AG04450 (cell line): Measurements from ENCODE around the gene INO80E. TPM values are rescaled to one million over a fixed set of nuclear protein-coding genes. Genes with fewer than 3 reads are reported as not detected.

Experiments used
- CTCF ChIA-PET: fragments of 300-600, 350-600 bp; formaldehyde crosslinking; extraction: SDS; loops from one replicate; lab custom pipeline; 2022; ENCODE audit warnings: antibody characterized with exemption, inconsistent platforms; lab: Charles Lee
- POLR2A ChIA-PET: fragments of 350-600 bp; formaldehyde crosslinking; extraction: SDS; loops from one replicate; lab custom pipeline; 2021; ENCODE audit warnings: antibody characterized with exemption, inconsistent platforms; lab: Yijun Ruan, JAX
- DNase-seq: peaks from one replicate; pipeline ENCODE4 v3.0.0-alpha.2; 2011; ENCODE audit warnings: low read depth, low spot score
- H3K27ac ChIP-seq: one replicate; pipeline ENCODE4 v1.5.1; 2012; ENCODE audit warnings: low read depth, low read length, control low read depth
- H3K27me3 ChIP-seq: one replicate; pipeline ENCODE4 v1.6.0; 2012; ENCODE audit warnings: low read length; ENCODE audit not compliant: control insufficient read depth, insufficient read depth
- H3K4me3 ChIP-seq: 2 replicates; pipeline ENCODE4 v1.5.1; 2011; ENCODE audit warnings: mild to moderate bottlenecking, low read depth, low read length, control low read depth
- H3K9me3 ChIP-seq: 2 replicates; pipeline ENCODE4 v1.5.1; 2012; ENCODE audit warnings: low read length; ENCODE audit not compliant: control insufficient read depth, insufficient read depth
- CTCF ChIP-seq: IDR thresholded peaks from 2 replicates; pipeline ENCODE4 v1.5.1; 2011; ENCODE audit warnings: low read depth, low read length, control low read depth, inconsistent platforms
- polyA plus RNA-seq: library from polyadenylated mRNA; depleted of rRNA; stranded (reverse); fragments of >200 nt; gene quantifications from 2 replicates; pipeline ENCODE4 v1.2.3, GENCODE V29; 2011; rRNA removed

The INO80E gene
- polyA plus RNA-seq, 1 experiment, result 27.3 TPM

GRCh38 chr16:30052671-30053372 lies 56.8 kb downstream of the INO80E start:
- CTCF ChIA-PET, result interaction anchor here (0.6 kb wide), 1 partner anchor 204 kb away, joined by 3 read pairs; no protein-coding TSS in a partner anchor
- H3K4me3 ChIP-seq, result peak overlapping the region; percentile 81
- peak; percentile 75 for DNase-seq

DNA sequence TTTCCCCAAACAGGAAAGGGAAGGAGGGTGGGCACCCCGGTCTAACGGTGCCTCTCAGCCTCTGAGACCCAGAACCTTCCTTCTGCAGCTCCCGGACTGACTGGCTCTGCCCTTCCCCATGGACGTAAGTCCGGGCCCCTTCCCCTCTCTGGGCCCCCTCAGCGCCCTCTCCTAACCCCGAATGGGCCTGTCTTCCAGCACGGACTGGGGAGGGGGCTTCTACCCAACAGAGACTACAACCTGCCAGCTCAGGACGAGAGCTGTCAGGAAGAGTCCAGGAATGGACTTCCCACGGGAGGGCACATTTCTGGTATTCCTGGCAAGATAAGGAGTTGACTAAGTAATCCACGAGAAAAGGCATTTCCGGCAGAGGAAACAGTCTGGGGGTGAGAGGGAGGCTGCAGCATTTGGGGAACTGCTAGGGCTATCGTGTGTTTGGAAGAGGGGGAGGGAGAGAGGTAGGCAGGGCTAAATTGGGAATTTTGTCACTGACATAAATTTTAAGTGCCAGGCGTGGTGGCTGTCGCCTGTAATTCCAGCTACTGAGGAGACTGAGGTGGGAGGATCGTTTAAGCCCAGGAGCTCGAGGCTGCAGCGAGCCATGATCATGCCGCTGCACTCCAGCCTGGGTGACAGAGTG lies 57.5 kb downstream of the INO80E start:
- ChIA-PET CTCF (interaction anchor here (0.6 kb wide), 1 partner anchor 205 kb away, joined by 3 read pairs; no protein-coding TSS in a partner anchor), POLR2A (interaction anchor here (0.7 to 2.2 kb wide), 2 partner anchors 12 to 22 kb away, joined by 3 to 25 read pairs; partner anchors contain the start of gene ALDOA)
- no peak for DNase-seq
- Histone ChIP-seq H3K27me3 (no peaks in the 10 kb centered on the region), H3K9me3 (no peaks in the 10 kb centered on the region; the same call in 1 of the 2 replicates), H3K4me3 (peak overlapping the region; percentile 81), H3K27ac (peak overlapping the region; percentile 39)
- TF ChIP-seq CTCF, result no peak

More at GRCh38 chr16:30052671-30053372, 56.8 kb downstream of the INO80E start:
- POLR2A ChIA-PET, result interaction anchor here (0.5 to 2.2 kb wide), 4 partner anchors 13 to 87 kb away, joined by 3 to 25 read pairs (median 6); partner anchors contain the start of gene ALDOA
- H3K27me3 ChIP-seq, result no peaks in the 10 kb centered on the region
- no peak for TF ChIP-seq CTCF
- no peaks in the 10 kb centered on the region; the same call in 1 of the 2 replicates for H3K9me3 ChIP-seq
- peak overlapping the region; percentile 39 for H3K27ac ChIP-seq

DNA sequence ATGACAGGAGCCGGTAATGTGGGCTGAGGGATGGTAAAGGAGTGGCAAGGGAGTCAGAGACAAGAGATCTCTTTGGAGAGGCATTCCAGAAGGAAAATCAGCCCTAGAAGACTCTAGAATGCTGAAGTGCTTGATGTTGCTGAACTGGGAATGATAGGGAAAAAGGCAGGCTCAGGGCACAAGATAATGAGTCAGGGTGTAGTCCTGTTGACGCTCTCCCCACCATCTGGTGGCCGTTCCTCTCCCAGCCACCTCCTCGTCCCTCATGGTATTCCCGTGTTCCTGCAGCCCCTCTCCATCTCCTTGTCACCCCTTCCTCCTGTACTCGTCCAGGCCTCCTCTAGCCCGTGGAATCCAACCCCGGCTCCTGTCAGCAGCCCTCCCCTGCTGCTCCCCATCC lies 58.4 kb downstream of the INO80E start:
- Histone ChIP-seq H3K9me3 (no peaks in the 10 kb centered on the region; the same call in 1 of the 2 replicates), H3K27ac (no peak overlapping the region), H3K4me3 (no peak overlapping the region), H3K27me3 (no peaks in the 10 kb centered on the region)
- POLR2A ChIA-PET, result interaction anchor here (2.2 to 2.5 kb wide), 2 partner anchors 11 kb away, joined by 19 to 25 read pairs; partner anchors contain the start of gene ALDOA
- DNase-seq, result no peak
- TF ChIP-seq CTCF, result no peak
- CTCF ChIA-PET, result interaction anchor here (0.7 to 1.1 kb wide), 2 partner anchors 11 to 355 kb away, joined by 3 to 4 read pairs; partner anchors contain the start of gene ALDOA

- POLR2A ChIA-PET, result interaction anchor here (2.5 kb wide), 1 partner anchor 10 kb away, joined by 19 read pairs; the partner anchor contains the start of gene ALDOA
- DNase-seq, result no peak
- Histone ChIP-seq H3K4me3 (no peak overlapping the region), H3K27me3 (no peaks in the 10 kb centered on the region), H3K9me3 (no peaks in the 10 kb centered on the region; the same call in 1 of the 2 replicates), H3K27ac (no peak overlapping the region)
- CTCF ChIA-PET, result interaction anchor here (0.6 to 1.6 kb wide), 6 partner anchors 9 to 377 kb away, joined by 3 to 6 read pairs (median 4); partner anchors contain the start of genes ALDOA and TBX6
- peak; percentile 46; the same call in 1 of the 2 replicates for TF ChIP-seq CTCF
These were observed 59.0 kb downstream of the INO80E start for GRCh38 chr16:30054959-30055553.

Other genes starting within 250 kb of the INO80E start
- gene ZG16, start 218.0 kb upstream of the INO80E start, polyA plus RNA-seq, result not detected in 2 replicates
- gene KIF22, start 205.5 kb upstream of the INO80E start, polyA plus RNA-seq, result 14.1 and 19.9 TPM in 2 replicates
- gene MAZ, start 189.7 kb upstream of the INO80E start, polyA plus RNA-seq, result 58.4 and 79.6 TPM in 2 replicates
- gene PRRT2, start 184.0 kb upstream of the INO80E start, polyA plus RNA-seq, result 5.7 and 6.1 TPM in 2 replicates
- gene PAGR1, start 180.1 kb upstream of the INO80E start, polyA plus RNA-seq, result 14.3 and 14.5 TPM in 2 replicates
- gene MVP, start 175.8 kb upstream of the INO80E start, polyA plus RNA-seq, result 251 and 321 TPM in 2 replicates
- 89.9 and 112 TPM in 2 replicates for gene CDIPT, start 133.0 kb upstream of the INO80E start, polyA plus RNA-seq
- 5.0 and 6.8 TPM in 2 replicates for gene SEZ6L2, start 96.7 kb upstream of the INO80E start, polyA plus RNA-seq
- gene ASPHD1, start 95.8 kb upstream of the INO80E start, polyA plus RNA-seq, result 3.5 and 4.6 TPM in 2 replicates
- gene KCTD13, start 70.0 kb upstream of the INO80E start, polyA plus RNA-seq, result 7.4 and 8.8 TPM in 2 replicates
- 88.6 and 107 TPM in 2 replicates for gene TMEM219, start 34.2 kb upstream of the INO80E start, polyA plus RNA-seq
- gene TAOK2, start 22.4 kb upstream of the INO80E start, polyA plus RNA-seq, result 16.9 and 18.2 TPM in 2 replicates
- 2.5 and 3.8 TPM in 2 replicates for gene HIRIP3, start 624 bp upstream of the INO80E start, polyA plus RNA-seq
- gene DOC2A, start 14.8 kb downstream of the INO80E start, polyA plus RNA-seq, result 0.22 and 0.46 TPM in 2 replicates
- not detected in 2 replicates for gene C16orf92, start 27.0 kb downstream of the INO80E start, polyA plus RNA-seq
- gene TLCD3B, start 35.0 kb downstream of the INO80E start, polyA plus RNA-seq, result not detected in 2 replicates
- gene ALDOA, start 69.5 kb downstream of the INO80E start, polyA plus RNA-seq, result 631 and 806 TPM in 2 replicates
- 112 and 140 TPM in 2 replicates for gene PPP4C, start 79.8 kb downstream of the INO80E start, polyA plus RNA-seq
- not detected in 2 replicates for gene TBX6, start 95.7 kb downstream of the INO80E start, polyA plus RNA-seq
- 15.6 and 23.1 TPM in 2 replicates for gene YPEL3, start 100.0 kb downstream of the INO80E start, polyA plus RNA-seq
- 1.2 and 1.9 TPM in 2 replicates for gene GDPD3, start 117.3 kb downstream of the INO80E start, polyA plus RNA-seq
- gene MAPK3, start 127.0 kb downstream of the INO80E start, polyA plus RNA-seq, result 82.5 and 91.7 TPM in 2 replicates
- gene CORO1A, start 187.4 kb downstream of the INO80E start, polyA plus RNA-seq, result 2.9 and 4.2 TPM in 2 replicates
- gene BOLA2B, start 197.4 kb downstream of the INO80E start, polyA plus RNA-seq, result 17.5 and 38.2 TPM in 2 replicates
- 3.8 and 13.4 TPM in 2 replicates for gene SLX1A, start 197.6 kb downstream of the INO80E start, polyA plus RNA-seq
- 7.3 and 8.5 TPM in 2 replicates for gene SULT1A3, start 203.0 kb downstream of the INO80E start, polyA plus RNA-seq